Endothelial cell of umbilical vein (primary cell): ENCODE data around the gene ARHGEF37. TPM values are rescaled to one million over a fixed set of nuclear protein-coding genes. Genes with fewer than 3 reads are reported as not detected.
"Not testable (repeated sequence)": the region's sequence is repeated elsewhere in the genome, so short reads cannot be mapped to it uniquely, and the experiment has no call there.

ENCODE experiments used
- BruUV-seq: library from RNA; stranded (reverse); fragments of 400-500 nt; replicated peaks from 2 replicates; lab custom pipeline; 2021; lab: Mats Ljungman, UMichigan
- CTCF ChIA-PET: fragments of 300-600, 350-600 bp; sonication (Branson Sonifier 250); formaldehyde crosslinking; loops from one replicate; lab custom pipeline; 2021; ENCODE audit warnings: antibody characterized with exemption, inconsistent platforms; lab: Charles Lee
- POLR2A ChIA-PET: fragments of 300-600, 350-600 bp; sonication (Branson Sonifier 250); formaldehyde crosslinking; loops from one replicate; lab custom pipeline; 2021; ENCODE audit warnings: antibody characterized with exemption, inconsistent platforms; lab: Charles Lee
- DNase-seq: peaks from one replicate; pipeline ENCODE4 v3.0.0-alpha.2; 2011; ENCODE audit warnings: low read depth, low spot score
- FAIRE-seq: peaks from 2 replicates; lab custom pipeline; 2011; peaks lifted over from hg19 to GRCh38; lab: Jason Lieb, UNC
- H2AFZ ChIP-seq: 2 replicates; pipeline ENCODE4 v1.6.0; 2012; ENCODE audit warnings: low read depth, low read length, control low read depth, inconsistent platforms
- H3K27ac ChIP-seq: 2 replicates; pipeline ENCODE4 v1.5.1; 2011; ENCODE audit warnings: low read depth, mild to moderate bottlenecking, control low read depth, low read length, moderate library complexity; ENCODE audit not compliant: insufficient read depth
- H3K27me3 ChIP-seq, 2 experiments: 2 replicates each; pipeline versions ENCODE4 v1.6.0 to v1.6.1; 2011; ENCODE audit warnings: low read length in 2 of 2, mixed read lengths in 1 of 2; ENCODE audit not compliant: control insufficient read depth in 2 of 2, insufficient read depth in 2 of 2
- H3K36me3 ChIP-seq, 2 experiments: 2 replicates in 1 of 2; 3 replicates in 1 of 2; pipeline ENCODE4 v1.5.1; 2011; ENCODE audit warnings: low read length in 2 of 2, mild to moderate bottlenecking in 1 of 2, moderate library complexity in 1 of 2; ENCODE audit not compliant: control insufficient read depth in 2 of 2, insufficient read depth in 2 of 2; ENCODE audit errors: extremely low read depth in 1 of 2
- H3K4me1 ChIP-seq: 3 replicates; pipeline ENCODE4 v1.5.1; 2011; ENCODE audit warnings: mild to moderate bottlenecking, low read length; ENCODE audit not compliant: control insufficient read depth, insufficient read depth; ENCODE audit errors: extremely low read depth
- H3K4me2 ChIP-seq: 2 replicates; pipeline ENCODE4 v1.6.1; 2011; ENCODE audit warnings: low read length, control low read depth, mixed read lengths; ENCODE audit not compliant: insufficient read depth
- H3K4me3 ChIP-seq, 3 experiments: fragments of 200-600 bp in 1 of 3; sonication (generic), shearing (Covaris generic) in 1 of 3; replicated peaks in 1 of 3; 2 replicates each; pipeline ENCODE4 v1.5.1; 2011 to 2016; ENCODE audit warnings: control low read depth in 3 of 3, low read length in 3 of 3, mild to moderate bottlenecking in 2 of 3, inconsistent platforms in 1 of 3, low read depth in 1 of 3, moderate library complexity in 1 of 3; ENCODE audit not compliant: insufficient read depth in 1 of 3
- H3K79me2 ChIP-seq: 2 replicates; pipeline ENCODE4 v1.6.0; 2012; ENCODE audit warnings: low read length, inconsistent platforms; ENCODE audit not compliant: control insufficient read depth, insufficient read depth
- H3K9ac ChIP-seq: replicated peaks from 2 replicates; pipeline ENCODE3; 2011; ENCODE audit warnings: low read length, control low read depth; ENCODE audit not compliant: insufficient read depth; ENCODE audit errors: extremely low read depth
- H3K9me1 ChIP-seq: replicated peaks from 3 replicates; pipeline ENCODE4 v1.6.0; 2011; ENCODE audit warnings: mild to moderate bottlenecking, low read length; ENCODE audit not compliant: control insufficient read depth, insufficient read depth; ENCODE audit errors: extremely low read depth
- H3K9me3 ChIP-seq: replicated peaks from 2 replicates; pipeline ENCODE4 v1.5.1; 2012; ENCODE audit warnings: low read length, inconsistent platforms; ENCODE audit not compliant: control insufficient read depth, insufficient read depth
- H4K20me1 ChIP-seq: replicated peaks from 2 replicates; pipeline ENCODE3; 2011; ENCODE audit warnings: mild to moderate bottlenecking, low read length; ENCODE audit not compliant: control insufficient read depth, insufficient read depth; ENCODE audit errors: extremely low read depth
- FOS ChIP-seq: IDR thresholded peaks from 2 replicates; pipeline ENCODE4 v1.6.1; 2011; ENCODE audit warnings: mild to moderate bottlenecking, low read length, moderate library complexity, borderline replicate concordance; ENCODE audit not compliant: insufficient read depth
- JUN ChIP-seq: IDR thresholded peaks from 2 replicates; pipeline ENCODE4 v1.6.1; 2011; ENCODE audit warnings: borderline replicate concordance, low read depth; ENCODE audit not compliant: insufficient read length, insufficient read depth
- dilution Hi-C: fragments of 300-500 bp; cut with MboI; formaldehyde crosslinking; loops from one replicate; pipeline ENCODE4 v1.15.0; 2019; ENCODE audit warnings: low sequenced_read_pairs; ENCODE audit not compliant: extremely low pct_ligation_motif_present
- intact Hi-C: fragments of 100-400 bp; cut with micrococcal nuclease; formaldehyde crosslinking; loops from one replicate; pipeline ENCODE4 v1.10.0; 2022
- polyA plus RNA-seq, 4 experiments: library from polyadenylated mRNA; depleted of rRNA in 3 of 4; stranded (reverse) in 3 of 4; unstranded in 1 of 4; fragments of >200 nt; gene quantifications; 2 replicates each; pipeline versions ENCODE4 v1.2.1 to v1.2.3, GENCODE V29; 2011 to 2012; ENCODE audit warnings: missing spikeins in 1 of 4
- total RNA-seq: library from RNA; stranded (reverse); gene quantifications from 2 replicates; pipeline ENCODE4 v1.2.3, GENCODE V29; 2021
- TF ChIP-seq, protein P1 (sequence below), 2 donors: IDR thresholded peaks; 1 replicate in 1 of 2; 2 replicates in 1 of 2; pipeline ENCODE4 v1.5.1; 2011; ENCODE audit warnings: low read length in 2 of 2, mild to moderate bottlenecking in 2 of 2, moderate library complexity in 2 of 2, control low read depth in 1 of 2, inconsistent platforms in 1 of 2, low read depth in 1 of 2; ENCODE audit not compliant: insufficient read depth in 1 of 2; ENCODE audit errors: extremely low read depth in 1 of 2

ARHGEF37 gene
- total and polyA plus RNA-seq, 2 donors (not counting 3 experiments of a cell fraction or from before 2014, with no cell fraction given): 4.9 to 7.0 TPM

DNA sequence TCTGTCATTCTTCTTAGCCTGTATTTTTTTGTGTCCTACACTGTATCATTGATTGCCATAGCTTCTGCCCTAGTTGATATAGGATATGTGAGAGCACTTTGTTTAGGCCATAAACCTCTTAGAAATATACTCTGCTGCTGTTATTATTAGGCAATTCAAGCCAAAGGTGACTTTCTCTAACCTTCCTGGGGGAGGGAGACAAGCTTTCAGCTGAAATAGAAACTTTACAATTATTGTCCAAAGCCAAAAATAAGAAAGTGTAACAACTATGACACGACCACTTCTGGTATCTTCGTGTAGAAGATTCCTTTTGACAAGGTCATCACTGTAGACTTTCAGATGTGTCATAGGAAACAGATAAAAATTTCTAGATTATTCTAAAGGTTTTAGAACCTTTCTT is 17.8 kb upstream of the ARHGEF37 start:
- Histone ChIP-seq H3K9me1 (no peaks in the 10 kb centered on the region), H3K27ac (peak overlapping the region; percentile 71), H3K9ac (peak overlapping the region; percentile 2), H3K36me3 (no peaks in the 10 kb centered on the region), H3K79me2 (no peaks in the 10 kb centered on the region), H3K4me1 (peaks cover 39% of the 10 kb centered on the region), H3K9me3 (no peaks in the 10 kb centered on the region), H4K20me1 (no peaks in the 10 kb centered on the region), H2AFZ (peak overlapping the region; percentile 17), H3K27me3 (no peaks in the 10 kb centered on the region), H3K4me2 (peak overlapping the region; percentile 19), H3K4me3 (no peak overlapping the region)
- CTCF ChIA-PET: interaction anchor here (0.8 to 3.6 kb wide), 16 partner anchors 12 to 298 kb away, joined by 3 to 40 read pairs (median 10); partner anchors contain the start of gene CSNK1A1
- no TSS peak for BruUV-seq
- FAIRE-seq: no peak
- no peak for TF ChIP-seq JUN
- peak; percentile 11 for TF ChIP-seq FOS
- no peak for DNase-seq
- dilution Hi-C loops: no loop called here
- POLR2A ChIA-PET: interaction anchor here (3.0 kb wide), 1 partner anchor 13 kb away, joined by 34 read pairs; the partner anchor contains the start of gene CSNK1A1
- intact Hi-C loops: loop anchor here (2.0 to 10.0 kb wide), 4 partner anchors 253 to 499 kb away; partner anchors contain the start of gene SH3TC2

DNA sequence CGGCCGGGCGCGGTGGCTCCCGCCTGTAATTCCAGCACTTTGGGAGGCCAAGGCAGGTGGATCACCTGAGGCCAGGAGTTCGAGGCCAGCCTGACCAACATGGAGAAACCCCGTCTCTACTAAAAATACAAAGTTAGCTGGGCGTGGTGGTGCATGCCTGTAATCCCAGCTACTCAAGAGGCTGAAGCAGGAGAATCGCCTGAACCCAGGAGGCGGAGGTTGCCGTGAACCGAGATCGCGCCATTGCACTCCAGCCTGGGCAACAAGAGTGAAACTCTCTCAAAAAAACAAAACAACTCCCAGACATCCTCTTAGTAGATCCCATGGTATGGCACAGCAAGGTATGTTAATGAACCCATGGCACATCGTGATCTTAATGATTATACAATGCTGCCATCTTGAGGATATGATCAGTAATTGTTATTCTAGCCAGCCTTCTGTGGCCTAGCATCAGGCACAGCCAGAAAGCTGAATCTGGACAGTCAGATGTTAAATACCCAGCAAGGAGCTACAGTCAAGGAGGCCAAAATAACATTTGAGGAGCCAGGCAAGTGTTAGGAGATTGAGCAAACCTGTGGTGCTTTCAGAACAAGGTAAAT is 16.7 kb upstream of the ARHGEF37 start:
- CTCF ChIA-PET: interaction anchor here (0.5 to 5.3 kb wide), 40 partner anchors 9 to 423 kb away, joined by 3 to 71 read pairs (median 4); partner anchors contain the start of genes ABLIM3, ARHGEF37, CSNK1A1 and IL17B
- H3K9me3 ChIP-seq, H3K27me3 ChIP-seq, H2AFZ ChIP-seq, H3K4me2 ChIP-seq, H4K20me1 ChIP-seq, dilution Hi-C loops, H3K36me3 ChIP-seq, H3K9me1 ChIP-seq, H3K4me3 ChIP-seq, H3K9ac ChIP-seq, BruUV-seq, H3K79me2 ChIP-seq: not testable (repeated sequence)
- DNase-seq: peak; percentile 80
- intact Hi-C loops: loop anchor here (1.0 to 10.0 kb wide), 7 partner anchors 17 to 500 kb away; partner anchors contain the start of genes ARHGEF37 and SH3TC2
- FAIRE-seq: peak; percentile 89
- Histone ChIP-seq H3K27ac (peak overlapping the region; percentile 71), H3K4me1 (peaks cover 39% of the 10 kb centered on the region)
- TF ChIP-seq, protein P1, sequence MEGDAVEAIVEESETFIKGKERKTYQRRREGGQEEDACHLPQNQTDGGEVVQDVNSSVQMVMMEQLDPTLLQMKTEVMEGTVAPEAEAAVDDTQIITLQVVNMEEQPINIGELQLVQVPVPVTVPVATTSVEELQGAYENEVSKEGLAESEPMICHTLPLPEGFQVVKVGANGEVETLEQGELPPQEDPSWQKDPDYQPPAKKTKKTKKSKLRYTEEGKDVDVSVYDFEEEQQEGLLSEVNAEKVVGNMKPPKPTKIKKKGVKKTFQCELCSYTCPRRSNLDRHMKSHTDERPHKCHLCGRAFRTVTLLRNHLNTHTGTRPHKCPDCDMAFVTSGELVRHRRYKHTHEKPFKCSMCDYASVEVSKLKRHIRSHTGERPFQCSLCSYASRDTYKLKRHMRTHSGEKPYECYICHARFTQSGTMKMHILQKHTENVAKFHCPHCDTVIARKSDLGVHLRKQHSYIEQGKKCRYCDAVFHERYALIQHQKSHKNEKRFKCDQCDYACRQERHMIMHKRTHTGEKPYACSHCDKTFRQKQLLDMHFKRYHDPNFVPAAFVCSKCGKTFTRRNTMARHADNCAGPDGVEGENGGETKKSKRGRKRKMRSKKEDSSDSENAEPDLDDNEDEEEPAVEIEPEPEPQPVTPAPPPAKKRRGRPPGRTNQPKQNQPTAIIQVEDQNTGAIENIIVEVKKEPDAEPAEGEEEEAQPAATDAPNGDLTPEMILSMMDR (IDR thresholded peaks at IDR 0.05; ENCODE audit: extremely low read depth in 1 of 2, insufficient read depth in 1 of 2, low read depth in 1 of 2, low read length in 2 of 2): peak in 1 of 2 donors; percentile 44
- POLR2A ChIA-PET: interaction anchor here (1.3 kb wide), 1 partner anchor 189 kb away, joined by 3 read pairs; no protein-coding TSS in a partner anchor
